Mesendoderm (in vitro differentiated cells): ENCODE data around the gene DUSP14.

Experiments used
- DNase-seq: peaks from one replicate; pipeline ENCODE4 v3.0.0; 2013
- H2AK5ac ChIP-seq: 2 replicates; pipeline ENCODE4 v1.6.1; 2013; ENCODE audit warnings: low read length, inconsistent platforms
- H2BK120ac ChIP-seq: 2 replicates; pipeline ENCODE4 v1.6.1; 2013; ENCODE audit warnings: low read depth, mild to moderate bottlenecking, low read length, moderate library complexity, mixed read lengths
- H2BK15ac ChIP-seq: replicated peaks from 2 replicates; pipeline ENCODE4 v1.6.1; 2013; ENCODE audit warnings: low read depth, mild to moderate bottlenecking, moderate library complexity
- H2BK5ac ChIP-seq: 2 replicates; pipeline ENCODE4 v1.6.1; 2013; ENCODE audit warnings: low read length, inconsistent platforms
- H3K18ac ChIP-seq: 2 replicates; pipeline ENCODE4 v1.6.1; 2013; ENCODE audit warnings: mild to moderate bottlenecking, low read length, mixed read lengths
- H3K23ac ChIP-seq: one replicate; pipeline ENCODE4 v1.6.1; 2013; ENCODE audit warnings: low read length
- H3K27ac ChIP-seq: 2 replicates; pipeline ENCODE4 v1.5.1; 2013; ENCODE audit warnings: low read depth, mild to moderate bottlenecking, inconsistent platforms, low read length, moderate library complexity
- H3K27me3 ChIP-seq: 2 replicates; pipeline ENCODE4 v1.6.1; 2013; ENCODE audit warnings: low read length, control low read depth, mild to moderate bottlenecking, inconsistent platforms; ENCODE audit not compliant: insufficient read depth, poor library complexity
- H3K36me3 ChIP-seq: 2 replicates; pipeline ENCODE4 v1.6.1; 2013; ENCODE audit warnings: low read length, inconsistent platforms; ENCODE audit not compliant: control insufficient read depth, insufficient read depth
- H3K4ac ChIP-seq: one replicate; pipeline ENCODE4 v1.6.1; 2013; ENCODE audit warnings: low read depth, mild to moderate bottlenecking, low read length, moderate library complexity
- H3K4me1 ChIP-seq: 2 replicates; pipeline ENCODE4 v1.6.1; 2013; ENCODE audit warnings: low read depth, low read length, inconsistent platforms; ENCODE audit not compliant: control insufficient read depth
- H3K4me2 ChIP-seq: 2 replicates; pipeline ENCODE4 v1.6.1; 2013; ENCODE audit warnings: low read length
- H3K4me3 ChIP-seq: 2 replicates; pipeline ENCODE4 v1.5.1; 2013; ENCODE audit warnings: mild to moderate bottlenecking, low read length
- H3K56ac ChIP-seq: one replicate; pipeline ENCODE4 v1.6.1; 2013; ENCODE audit warnings: low read length
- H3K79me1 ChIP-seq: 2 replicates; pipeline ENCODE4 v1.6.1; 2013; ENCODE audit warnings: low read length, inconsistent platforms
- H3K79me2 ChIP-seq: 2 replicates; pipeline ENCODE4 v1.6.1; 2013; ENCODE audit warnings: mild to moderate bottlenecking, low read length; ENCODE audit not compliant: control insufficient read depth, insufficient read depth
- H3K9ac ChIP-seq: 2 replicates; pipeline ENCODE4 v1.6.1; 2013; ENCODE audit warnings: low read length, inconsistent platforms
- H4K5ac ChIP-seq: one replicate; pipeline ENCODE4 v1.6.1; 2013; ENCODE audit warnings: low read length
- H4K8ac ChIP-seq: one replicate; pipeline ENCODE4 v1.6.1; 2013; ENCODE audit warnings: low read depth, mild to moderate bottlenecking, control low read depth, low read length, moderate library complexity
- WGBS: extraction: QIAGEN DNeasy Blood & Tissue Kit; methylation state at CpG from one replicate; pipeline ENCODE4 v1.1.7; 2013; ENCODE audit warnings: low lambda C conversion rate, missing lambda C conversion rate; ENCODE audit not compliant: insufficient coverage; ENCODE audit errors: extremely low coverage; 5-methylcytosine and 5-hydroxymethylcytosine counted together

Gene DUSP14

GRCh38 chr17:37530420-37530819 is 40.7 kb downstream of the DUSP14 start:
- Histone ChIP-seq H3K9ac (no peak overlapping the region), H2BK5ac (no peak overlapping the region), H3K4me1 (no peaks in the 10 kb centered on the region), H3K27ac (no peak overlapping the region), H2BK120ac (no peak overlapping the region), H3K56ac (no peak overlapping the region), H2BK15ac (no peak overlapping the region), H3K4me3 (no peak overlapping the region), H3K27me3 (no peaks in the 10 kb centered on the region), H3K18ac (no peak overlapping the region), H3K4me2 (no peak overlapping the region), H3K4ac (no peak overlapping the region), H4K8ac (no peak overlapping the region), H3K36me3 (no peaks in the 10 kb centered on the region), H3K79me1 (no peaks in the 10 kb centered on the region), H3K79me2 (no peaks in the 10 kb centered on the region), H4K5ac (no peak overlapping the region), H2AK5ac (no peak overlapping the region), H3K23ac (no peak overlapping the region)
- no peak for DNase-seq
- no CpG with 5 or more reads among the region's 4 CpGs for WGBS

GRCh38 chr17:37532756-37533155 is 43.1 kb downstream of the DUSP14 start:
- Histone ChIP-seq H2BK15ac (no peak overlapping the region), H3K9ac (no peak overlapping the region), H3K18ac (no peak overlapping the region), H3K4ac (no peak overlapping the region), H2BK120ac (no peak overlapping the region), H2AK5ac (no peak overlapping the region), H3K4me1 (no peaks in the 10 kb centered on the region), H3K27ac (no peak overlapping the region), H3K79me1 (no peaks in the 10 kb centered on the region), H3K4me3 (no peak overlapping the region), H2BK5ac (no peak overlapping the region), H4K8ac (no peak overlapping the region), H3K4me2 (no peak overlapping the region), H3K36me3 (peaks cover 6% of the 10 kb centered on the region), H3K79me2 (no peaks in the 10 kb centered on the region), H4K5ac (no peak overlapping the region), H3K27me3 (no peaks in the 10 kb centered on the region), H3K56ac (no peak overlapping the region), H3K23ac (no peak overlapping the region)
- no peak for DNase-seq
- no CpG with 5 or more reads among the region's 3 CpGs for WGBS

GRCh38 chr17:37535906-37536305 is 46.2 kb downstream of the DUSP14 start:
- Histone ChIP-seq H3K36me3 (peaks cover 12% of the 10 kb centered on the region), H3K79me1 (no peaks in the 10 kb centered on the region), H3K9ac (no peak overlapping the region), H2AK5ac (no peak overlapping the region), H3K4ac (no peak overlapping the region), H3K18ac (no peak overlapping the region), H2BK5ac (no peak overlapping the region), H4K5ac (no peak overlapping the region), H4K8ac (no peak overlapping the region), H3K23ac (no peak overlapping the region), H2BK15ac (no peak overlapping the region), H3K27ac (no peak overlapping the region), H3K4me1 (peaks cover under 1% of the 10 kb centered on the region), H3K4me2 (no peak overlapping the region), H3K4me3 (no peak overlapping the region), H3K27me3 (no peaks in the 10 kb centered on the region), H3K79me2 (no peaks in the 10 kb centered on the region), H2BK120ac (no peak overlapping the region), H3K56ac (no peak overlapping the region)
- DNase-seq, result no peak
- no CpG with 5 or more reads among the region's 5 CpGs for WGBS

GRCh38 chr17:37538981-37539659 is 49.4 kb downstream of the DUSP14 start:
- DNase-seq, result no peak
- Histone ChIP-seq H2BK15ac (no peak overlapping the region), H3K23ac (no peak overlapping the region), H3K36me3 (peaks cover 12% of the 10 kb centered on the region), H3K18ac (no peak overlapping the region), H3K4me2 (no peak overlapping the region), H4K5ac (no peak overlapping the region), H2BK5ac (no peak overlapping the region), H3K9ac (no peak overlapping the region), H3K27me3 (no peaks in the 10 kb centered on the region), H3K56ac (no peak overlapping the region), H3K4me1 (peaks cover 7% of the 10 kb centered on the region), H3K79me1 (peaks cover 2% of the 10 kb centered on the region), H3K4ac (no peak overlapping the region), H3K27ac (no peak overlapping the region), H2BK120ac (no peak overlapping the region), H4K8ac (no peak overlapping the region), H3K4me3 (no peak overlapping the region), H3K79me2 (no peaks in the 10 kb centered on the region), H2AK5ac (no peak overlapping the region)
- WGBS, result no CpG with 5 or more reads among the region's 8 CpGs

- Histone ChIP-seq H4K5ac (no peak overlapping the region), H3K56ac (no peak overlapping the region), H3K79me1 (peaks cover 2% of the 10 kb centered on the region), H3K36me3 (peaks cover 7% of the 10 kb centered on the region), H2BK5ac (peak overlapping the region; percentile 28), H2BK120ac (peak overlapping the region; percentile 92), H3K4me1 (peaks cover 7% of the 10 kb centered on the region), H2BK15ac (no peak overlapping the region), H3K18ac (peak overlapping the region; percentile 64), H3K23ac (no peak overlapping the region), H3K27ac (peak overlapping the region; percentile 58), H3K4ac (no peak overlapping the region), H4K8ac (no peak overlapping the region), H3K4me2 (no peak overlapping the region), H3K79me2 (no peaks in the 10 kb centered on the region), H3K4me3 (no peak overlapping the region), H2AK5ac (no peak overlapping the region), H3K9ac (no peak overlapping the region), H3K27me3 (no peaks in the 10 kb centered on the region)
- DNase-seq, result peak; percentile 79
- no CpG with 5 or more reads among the region's 9 CpGs for WGBS
These were observed 52.4 kb downstream of the DUSP14 start for GRCh38 chr17:37541880-37542660.
